Right lobe of liver (tissue), 4 donors: ENCODE data around the gene DVL1.

ENCODE experiments used
- CTCF ChIP-seq, 4 donors: fragments of 200-600 bp in 3 of 4; fragments of 450-650 bp in 1 of 4; IDR thresholded peaks; one replicate each; pipeline versions ENCODE4 v1.5.1 to v1.8.0; 2016 to 2022; ENCODE audit warnings: antibody characterized with exemption in 4 of 4, mild to moderate bottlenecking in 2 of 4
- POLR2A ChIP-seq: fragments of 450-650 bp; IDR thresholded peaks from one replicate; pipeline ENCODE4 v1.6.1; 2017; ENCODE audit warnings: antibody characterized with exemption, mild to moderate bottlenecking
- donor health status: DM: no; HTN: no; CAD: no.
- donor health status: DM: no; HTN: no; CAD: no.
- donor health status: DM: no; HTN: yes; CAD: no.

GRCh38 chr1:1290238-1290731 is 58.9 kb downstream of the DVL1 start:
- TF ChIP-seq CTCF (IDR thresholded peaks at IDR 0.05) (peak; percentile 57 to 81 (median 74)), POLR2A (no peak)
